DND-41 (cell line): ENCODE measurements around the gene DPP7.

ENCODE experiments used
- ATAC-seq: fragments of 200-7000 bp; cut with Tn5 transposase; 3 replicates; pipeline ENCODE4 v1.9.1; 2021; ENCODE audit warnings: low read depth; ENCODE audit not compliant: insufficient read depth
- DNase-seq: peaks from one replicate; pipeline ENCODE4 v3.0.0-alpha.2; 2020
- H2AFZ ChIP-seq: 2 replicates; pipeline ENCODE4 v1.6.0; 2012; ENCODE audit warnings: low read depth, low read length
- H3K27ac ChIP-seq: 2 replicates; pipeline ENCODE4 v1.5.1; 2012; ENCODE audit warnings: low read length, inconsistent platforms
- H3K27me3 ChIP-seq: fragments of 200-600 bp; sonication (generic); 2 replicates; pipeline ENCODE4 v1.6.0; 2012; ENCODE audit warnings: low read length, mild to moderate bottlenecking, inconsistent platforms; ENCODE audit not compliant: insufficient read depth, poor library complexity
- H3K36me3 ChIP-seq: 2 replicates; pipeline ENCODE4 v1.5.1; 2012; ENCODE audit warnings: low read length, inconsistent platforms; ENCODE audit not compliant: insufficient read depth
- H3K4me1 ChIP-seq: 2 replicates; pipeline ENCODE4 v1.5.1; 2012; ENCODE audit warnings: mild to moderate bottlenecking, low read length; ENCODE audit not compliant: insufficient read depth
- H3K4me2 ChIP-seq: 2 replicates; pipeline ENCODE4 v1.6.0; 2012; ENCODE audit warnings: mild to moderate bottlenecking, moderate library complexity, low read length, inconsistent platforms; ENCODE audit not compliant: insufficient read depth
- H3K4me3 ChIP-seq, 2 experiments: fragments of 200-600 bp in 1 of 2; shearing (Covaris generic) in 1 of 2; 2 replicates each; pipeline ENCODE4 v1.5.1; 2012 to 2016; ENCODE audit warnings: inconsistent platforms in 2 of 2, low read length in 2 of 2, mild to moderate bottlenecking in 2 of 2, low read depth in 1 of 2, moderate library complexity in 1 of 2
- H3K79me2 ChIP-seq: 2 replicates; pipeline ENCODE4 v1.6.0; 2012; ENCODE audit warnings: low read length, inconsistent platforms; ENCODE audit not compliant: insufficient read depth
- H3K9ac ChIP-seq: 2 replicates; pipeline ENCODE4 v1.6.0; 2012; ENCODE audit warnings: low read depth, mild to moderate bottlenecking, inconsistent platforms, low read length, moderate library complexity
- H3K9me3 ChIP-seq: 2 replicates; pipeline ENCODE4 v1.5.1; 2012; ENCODE audit warnings: low read length, moderate library complexity, mild to moderate bottlenecking, inconsistent platforms; ENCODE audit not compliant: insufficient read depth, severe bottlenecking
- H4K20me1 ChIP-seq: 2 replicates; pipeline ENCODE4 v1.6.0; 2012; ENCODE audit warnings: low read length; ENCODE audit not compliant: insufficient read depth
- CTCF ChIP-seq: IDR thresholded peaks from 2 replicates; pipeline ENCODE4 v1.5.1; 2012; ENCODE audit warnings: borderline replicate concordance, low read length, moderate library complexity, mild to moderate bottlenecking; ENCODE audit not compliant: poor library complexity, severe bottlenecking; ENCODE audit errors: extremely low read depth
- EZH2 ChIP-seq: IDR thresholded peaks from 3 replicates; pipeline ENCODE4 v1.6.1; 2012; ENCODE audit warnings: borderline replicate concordance, low read depth, mild to moderate bottlenecking, moderate library complexity, low read length, inconsistent platforms; ENCODE audit not compliant: severe bottlenecking

Gene DPP7

GRCh38 chr9:137071282-137071681 lies 43.3 kb downstream of the DPP7 start:
- no peak for TF ChIP-seq EZH2
- no peak for TF ChIP-seq CTCF
- Histone ChIP-seq H3K27ac (peak overlapping the region; percentile 32), H3K9ac (peak overlapping the region; percentile 60), H3K4me3 (peak overlapping the region; percentile 9 to 76; a peak in 3 of 4 replicates), H3K4me2 (peak overlapping the region; percentile 97), H3K27me3 (no peaks in the 10 kb centered on the region), H4K20me1 (peaks cover 26% of the 10 kb centered on the region), H3K9me3 (no peaks in the 10 kb centered on the region), H3K4me1 (peaks cover 37% of the 10 kb centered on the region), H3K79me2 (peaks cover 16% of the 10 kb centered on the region), H2AFZ (peak overlapping the region; percentile 62; the same call in 1 of the 2 replicates), H3K36me3 (peaks cover 4% of the 10 kb centered on the region; the same call in 1 of the 2 replicates)
- DNase-seq (no peak), ATAC-seq (no peak)

GRCh38 chr9:137070906-137071275 lies 43.6 kb downstream of the DPP7 start:
- Histone ChIP-seq H2AFZ (peak overlapping the region; percentile 62), H3K79me2 (peaks cover 16% of the 10 kb centered on the region), H3K4me3 (peak overlapping the region; percentile 9 to 76; a peak in 3 of 4 replicates), H3K4me2 (peak overlapping the region; percentile 97), H4K20me1 (peaks cover 29% of the 10 kb centered on the region), H3K36me3 (peaks cover 8% of the 10 kb centered on the region), H3K9me3 (no peaks in the 10 kb centered on the region), H3K27me3 (no peaks in the 10 kb centered on the region), H3K27ac (peak overlapping the region; percentile 32), H3K9ac (peak overlapping the region; percentile 60), H3K4me1 (peaks cover 37% of the 10 kb centered on the region)
- ATAC-seq (no peak), DNase-seq (no peak)
- TF ChIP-seq CTCF (no peak), EZH2 (no peak)

GRCh38 chr9:137070201-137070905 lies 44.2 kb downstream of the DPP7 start, which contains the start of gene SAPCD2:
Gene SAPCD2, minus strand, starts transcription at chr9:137070557. Its CDS starts 97 bp downstream, at chr9:137070460.
- Histone ChIP-seq H3K4me1 (peaks cover 37% of the 10 kb centered on the region), H3K9me3 (no peaks in the 10 kb centered on the region), H3K36me3 (peaks cover 13% of the 10 kb centered on the region), H4K20me1 (peaks cover 34% of the 10 kb centered on the region), H3K27me3 (no peaks in the 10 kb centered on the region), H3K9ac (peak within 1 kb of the TSS; percentile 60), H3K4me3 (peak within 1 kb of the TSS; percentile 53 to 76; a peak in 3 of 4 replicates), H3K4me2 (peak within 1 kb of the TSS; percentile 97), H3K27ac (peak within 1 kb of the TSS; percentile 32), H3K79me2 (peaks cover 16% of the 10 kb centered on the region), H2AFZ (peak within 1 kb of the TSS; percentile 70)
- ATAC-seq = peak; percentile 86
- peak; percentile 89 for DNase-seq
- TF ChIP-seq CTCF = no peak
- no peak for TF ChIP-seq EZH2
